ENCODE results near the gene MLEC. TPM values are rescaled to one million over a fixed set of nuclear protein-coding genes. Genes with fewer than 3 reads are reported as not detected.
"Not testable (repeated sequence)": the region's sequence is repeated elsewhere in the genome, so short reads cannot be mapped to it uniquely, and the experiment has no call there.

Gene MLEC
- total RNA-seq, 2 donors from 2014 or later, result 92.5 to 132 TPM

GRCh38 chr12:120658286-120659150 lies 28.4 kb upstream of the MLEC start:
- DNase-seq (ENCODE audit: low spot score), result no peak
- intact Hi-C loops (cut with DNase I), result no loop called here

- intact Hi-C loops (cut with DNase I), result no loop called here
- DNase-seq (ENCODE audit: low spot score), result no peak
Measured at GRCh38 chr12:120659151-120659525, 27.8 kb upstream of the MLEC start.

GRCh38 chr12:120661432-120661831 lies 25.5 kb upstream of the MLEC start:
- no peak for DNase-seq (ENCODE audit: low spot score)
- intact Hi-C loops (cut with DNase I), result no loop called here

GRCh38 chr12:120662879-120663278 lies 24.1 kb upstream of the MLEC start:
- intact Hi-C loops (cut with DNase I), result no loop called here
- no peak for DNase-seq (ENCODE audit: low spot score)

- intact Hi-C loops (cut with DNase I), result no loop called here
Measured at GRCh38 chr12:120663741-120664140, 23.2 kb upstream of the MLEC start.

GRCh38 chr12:120666571-120667390 lies 20.2 kb upstream of the MLEC start:
- no peak for DNase-seq (ENCODE audit: low spot score)
- intact Hi-C loops (cut with DNase I), result loop anchor here in 1 of 2 donors (1.0 kb wide), 1 partner anchor 38 kb away; no protein-coding TSS in a partner anchor

More at GRCh38 chr12:120663741-120664140, 23.2 kb upstream of the MLEC start:
- DNase-seq (ENCODE audit: low spot score), result no peak

GRCh38 chr12:120668091-120668867 lies 18.7 kb upstream of the MLEC start:
- DNase-seq (ENCODE audit: low spot score), result no peak
- intact Hi-C loops (cut with DNase I), result no loop called here

GRCh38 chr12:120668868-120669840 lies 17.8 kb upstream of the MLEC start:
- intact Hi-C loops (cut with DNase I), result no loop called here
- DNase-seq (ENCODE audit: low spot score), result no peak

GRCh38 chr12:120670237-120670636 lies 16.7 kb upstream of the MLEC start:
- intact Hi-C loops (cut with DNase I), result not testable (repeated sequence)

GRCh38 chr12:120670667-120671066 lies 16.3 kb upstream of the MLEC start:
- DNase-seq (ENCODE audit: low spot score), result no peak
- intact Hi-C loops (cut with DNase I), result no loop called here

More at GRCh38 chr12:120670237-120670636, 16.7 kb upstream of the MLEC start:
- not testable (repeated sequence) for DNase-seq (ENCODE audit: low spot score)

GRCh38 chr12:120674097-120674636 lies 12.8 kb upstream of the MLEC start:
- intact Hi-C loops (cut with DNase I), result no loop called here
- DNase-seq (ENCODE audit: low spot score), result no peak

- DNase-seq (ENCODE audit: low spot score), result no peak
- intact Hi-C loops (cut with DNase I), result no loop called here
Measured at GRCh38 chr12:120677765-120678473, 9.0 kb upstream of the MLEC start.

- intact Hi-C loops (cut with DNase I), result no loop called here
- no peak for DNase-seq (ENCODE audit: low spot score)
Measured at GRCh38 chr12:120678572-120678971, 8.4 kb upstream of the MLEC start.

GRCh38 chr12:120680165-120680738 lies 6.7 kb upstream of the MLEC start:
- intact Hi-C loops (cut with DNase I), result no loop called here
- DNase-seq (ENCODE audit: low spot score), result no peak

GRCh38 chr12:120684523-120684932 lies 2.4 kb upstream of the MLEC start:
- DNase-seq (ENCODE audit: low spot score), result no peak
- intact Hi-C loops (cut with DNase I), result no loop called here

GRCh38 chr12:120685522-120685921 lies 1.4 kb upstream of the MLEC start:
- DNase-seq (ENCODE audit: low spot score), result no peak
- intact Hi-C loops (cut with DNase I), result no loop called here

- intact Hi-C loops (cut with DNase I), result loop anchor here in 1 of 2 donors (2.0 kb wide), 1 partner anchor 25 kb away; the partner anchor contains the start of gene UNC119B
- DNase-seq (ENCODE audit: low spot score), result peak; percentile 99
Measured at GRCh38 chr12:120686151-120686689, 729 bp upstream of the MLEC start.

Data from posterior vena cava (tissue), 2 donors.